ENCODE measurements around the gene AP1S3.

AP1S3 gene

DNA sequence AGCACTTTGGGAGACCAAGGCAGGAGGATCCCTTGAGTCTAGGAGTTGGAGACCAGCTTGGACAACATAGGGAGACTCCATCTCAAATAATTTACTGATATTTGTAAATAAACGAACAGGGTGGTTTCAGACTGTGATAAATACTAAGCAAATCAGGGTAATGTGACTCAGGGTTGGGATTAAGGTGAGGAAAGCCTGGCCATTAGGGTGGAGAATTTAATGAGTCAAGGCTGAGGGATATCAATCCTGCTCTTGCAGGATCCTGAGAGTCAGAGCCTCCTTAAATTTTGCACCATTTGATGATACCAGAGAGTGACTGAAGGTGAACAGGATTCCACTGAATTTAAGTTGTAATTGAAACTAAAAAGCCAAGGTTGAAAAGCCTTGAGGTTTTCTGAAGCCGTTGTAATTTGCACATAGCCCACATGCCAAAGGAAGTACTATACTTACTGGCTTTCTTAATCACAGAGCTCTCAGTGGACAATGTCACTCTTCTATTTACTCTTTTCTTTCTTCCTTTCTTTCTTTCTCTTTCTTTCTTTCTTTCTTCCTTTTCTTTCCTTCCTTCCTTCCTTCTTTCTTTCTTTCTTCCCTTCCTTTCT is 28.6 kb upstream of the AP1S3 start:
- TF ChIP-seq JUND (IDR thresholded peaks at IDR 0.05; ENCODE audit: low read depth): no peak
- DNase-seq (ENCODE audit: low read depth in 1 of 2, low spot score in 1 of 2): no peak
- in situ Hi-C loops (cut with HindIII; ENCODE audit: low pct_unique_long_range_greater_than_20kb, low sequenced_read_pairs): no loop called here

DNA sequence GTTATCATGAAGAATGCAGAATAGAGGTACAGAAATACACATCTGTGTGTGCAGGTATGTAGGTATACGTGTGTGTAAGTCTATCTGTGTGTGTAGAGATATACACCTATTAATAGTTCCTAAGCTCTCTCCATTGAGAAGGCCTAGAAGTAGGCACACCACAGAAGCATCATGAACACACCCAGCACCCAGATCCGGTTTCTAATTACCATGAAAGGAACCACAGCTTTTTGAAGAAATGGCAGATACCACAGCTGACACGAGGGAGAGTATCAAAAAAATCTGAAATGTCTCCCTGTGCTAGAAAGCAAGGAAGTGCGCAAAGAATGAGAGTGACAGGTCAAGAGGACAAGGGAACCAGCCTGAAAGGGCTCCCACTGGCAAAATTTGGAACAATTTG is 27.7 kb upstream of the AP1S3 start:
- no peak for DNase-seq (ENCODE audit: low read depth in 1 of 2, low spot score in 1 of 2)
- TF ChIP-seq JUND (IDR thresholded peaks at IDR 0.05; ENCODE audit: low read depth): no peak
- in situ Hi-C loops (cut with HindIII; ENCODE audit: low pct_unique_long_range_greater_than_20kb, low sequenced_read_pairs): no loop called here

DNA sequence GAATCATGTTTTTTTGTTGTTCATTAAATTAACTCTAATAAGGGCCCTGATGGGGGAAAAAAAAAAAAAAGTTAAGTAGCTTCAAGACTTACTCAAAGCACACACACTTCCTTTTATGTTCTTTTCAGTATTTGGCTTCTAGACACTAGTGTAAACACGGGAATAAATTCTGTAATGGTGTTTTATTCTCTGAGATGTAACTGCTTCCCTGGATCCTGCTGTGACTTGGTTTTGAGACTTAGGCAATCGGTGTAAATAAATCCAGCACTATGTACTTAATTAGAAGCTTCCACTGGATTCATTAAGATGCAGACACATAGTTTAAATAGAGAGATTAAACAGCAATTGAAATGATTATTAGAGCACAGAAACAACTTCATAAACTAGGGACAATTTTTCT is 26.1 kb upstream of the AP1S3 start:
- in situ Hi-C loops (cut with HindIII; ENCODE audit: low pct_unique_long_range_greater_than_20kb, low sequenced_read_pairs): no loop called here
- no peak for DNase-seq (ENCODE audit: low read depth in 1 of 2, low spot score in 1 of 2)

DNA sequence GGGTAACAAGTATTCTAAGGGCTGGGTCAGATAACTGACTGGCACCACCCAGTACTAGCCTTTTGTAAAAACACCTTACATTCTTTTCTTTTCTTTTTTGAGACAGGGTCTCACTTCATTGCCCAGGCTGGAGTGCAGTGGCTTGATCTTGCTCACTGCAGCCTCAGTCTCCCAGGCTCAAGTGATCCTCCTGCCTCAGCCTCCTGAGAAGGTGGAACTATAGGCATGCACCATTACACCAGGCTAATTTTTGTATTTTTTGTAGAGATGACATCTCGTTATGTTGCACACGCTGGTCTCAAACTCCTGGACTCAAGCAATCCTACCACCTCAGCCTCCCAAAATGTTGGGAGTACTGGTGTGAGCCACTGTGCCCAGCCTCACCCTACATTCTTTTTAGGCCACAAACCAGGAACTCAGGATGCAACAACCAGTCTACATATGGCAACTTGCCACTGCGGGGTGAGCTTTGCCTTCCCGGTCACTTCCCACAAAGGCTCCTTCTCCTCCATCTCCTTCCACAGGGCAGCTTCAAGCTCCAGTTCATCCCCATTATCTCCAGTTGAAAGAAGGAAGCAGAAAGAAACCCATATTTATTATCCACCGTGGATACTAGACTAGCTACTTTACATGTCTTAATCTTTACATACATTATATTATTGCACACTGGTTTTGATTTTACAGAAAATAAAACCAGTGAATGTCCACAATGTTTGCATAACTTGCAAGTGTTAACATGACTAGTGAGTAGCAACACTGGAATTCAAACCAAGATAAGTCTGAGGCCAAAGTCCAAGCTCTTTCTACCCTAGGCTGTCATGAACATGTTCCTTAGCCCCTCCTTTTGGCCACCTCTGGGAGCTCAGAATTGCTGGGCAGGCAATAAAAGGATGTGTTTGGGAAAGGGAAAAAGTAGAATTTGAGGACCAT is 23.7 kb upstream of the AP1S3 start:
- no peak for TF ChIP-seq JUND (IDR thresholded peaks at IDR 0.05; ENCODE audit: low read depth)
- in situ Hi-C loops (cut with HindIII; ENCODE audit: low pct_unique_long_range_greater_than_20kb, low sequenced_read_pairs): no loop called here
- DNase-seq (ENCODE audit: low read depth in 1 of 2, low spot score in 1 of 2): peak in 1 of 2 experiments; percentile 52

More for the DNA sequence above, 26.1 kb upstream of the AP1S3 start:
- no peak for TF ChIP-seq JUND (IDR thresholded peaks at IDR 0.05; ENCODE audit: low read depth)

DNA sequence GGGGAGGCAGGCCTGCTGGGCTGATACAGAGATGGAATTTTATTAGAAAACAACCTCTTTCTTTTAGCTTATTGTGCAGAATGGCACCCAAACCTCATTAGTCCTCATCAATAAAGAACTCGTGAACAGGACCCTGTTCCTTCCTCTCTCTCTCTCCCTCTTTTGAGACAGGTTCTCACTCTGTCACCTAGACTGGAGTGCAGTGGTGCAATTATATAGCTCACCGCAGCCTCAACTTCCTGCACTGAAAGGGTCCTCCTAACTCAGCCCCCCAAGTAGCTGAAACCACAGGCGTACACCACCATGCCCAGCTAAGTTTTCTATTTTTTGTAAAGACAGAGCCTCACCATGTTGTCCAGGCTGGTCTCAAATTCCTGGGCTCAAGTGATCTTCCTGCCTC is 21.7 kb upstream of the AP1S3 start:
- TF ChIP-seq JUND (IDR thresholded peaks at IDR 0.05; ENCODE audit: low read depth): no peak
- in situ Hi-C loops (cut with HindIII; ENCODE audit: low pct_unique_long_range_greater_than_20kb, low sequenced_read_pairs): no loop called here
- no peak for DNase-seq (ENCODE audit: low read depth in 1 of 2, low spot score in 1 of 2)

DNA sequence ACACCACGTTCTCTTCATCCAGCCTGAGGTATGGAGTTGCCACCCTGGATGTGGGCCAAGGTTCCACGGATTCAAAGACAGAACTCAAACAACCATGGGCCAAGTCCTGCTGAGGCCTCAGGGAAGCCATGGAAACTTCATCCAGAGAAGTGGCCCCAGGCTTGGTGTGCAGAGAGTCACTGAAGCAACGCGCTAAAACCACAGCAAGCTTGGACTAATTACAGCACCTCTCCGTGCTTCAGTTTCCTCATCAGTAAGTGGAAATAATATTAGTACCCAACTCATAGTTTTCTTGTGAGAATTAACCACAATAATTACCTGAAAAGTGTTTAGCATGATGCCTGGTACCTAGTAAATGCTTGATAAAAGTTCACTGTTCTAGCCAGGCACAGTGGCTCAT is 19.2 kb upstream of the AP1S3 start:
- no peak for TF ChIP-seq JUND (IDR thresholded peaks at IDR 0.05; ENCODE audit: low read depth)

DNA sequence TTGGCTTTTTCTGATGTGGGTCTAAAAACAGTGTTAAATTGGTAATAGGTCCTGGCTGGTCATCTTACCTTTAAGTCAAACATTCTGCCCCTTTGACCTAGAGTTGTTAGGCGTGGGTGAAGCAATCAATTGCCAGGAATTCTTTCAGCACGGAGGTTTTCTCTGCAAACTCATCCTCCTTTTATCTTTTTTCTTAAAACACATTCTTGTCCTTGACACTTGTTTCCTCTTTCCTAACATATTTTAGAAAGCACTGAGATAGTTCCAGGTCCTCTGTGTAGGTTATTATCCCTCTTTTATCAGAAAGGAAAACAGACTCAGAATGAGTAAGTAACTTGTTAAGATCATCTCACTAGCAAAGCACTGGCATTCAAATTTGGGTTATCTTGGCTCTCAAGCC is 18.6 kb upstream of the AP1S3 start:
- in situ Hi-C loops (cut with HindIII; ENCODE audit: low pct_unique_long_range_greater_than_20kb, low sequenced_read_pairs): no loop called here
- DNase-seq (ENCODE audit: low read depth in 1 of 2, low spot score in 1 of 2): no peak
- no peak for TF ChIP-seq JUND (IDR thresholded peaks at IDR 0.05; ENCODE audit: low read depth)

More for the DNA sequence above, 19.2 kb upstream of the AP1S3 start:
- in situ Hi-C loops (cut with HindIII; ENCODE audit: low pct_unique_long_range_greater_than_20kb, low sequenced_read_pairs): no loop called here
- no peak for DNase-seq (ENCODE audit: low read depth in 1 of 2, low spot score in 1 of 2)

GRCh38 chr2:223855426-223855825 is 18.0 kb upstream of the AP1S3 start:
- in situ Hi-C loops (cut with HindIII; ENCODE audit: low pct_unique_long_range_greater_than_20kb, low sequenced_read_pairs): no loop called here
- DNase-seq (ENCODE audit: low read depth in 1 of 2, low spot score in 1 of 2): no peak
- TF ChIP-seq JUND (IDR thresholded peaks at IDR 0.05; ENCODE audit: low read depth): no peak

DNA sequence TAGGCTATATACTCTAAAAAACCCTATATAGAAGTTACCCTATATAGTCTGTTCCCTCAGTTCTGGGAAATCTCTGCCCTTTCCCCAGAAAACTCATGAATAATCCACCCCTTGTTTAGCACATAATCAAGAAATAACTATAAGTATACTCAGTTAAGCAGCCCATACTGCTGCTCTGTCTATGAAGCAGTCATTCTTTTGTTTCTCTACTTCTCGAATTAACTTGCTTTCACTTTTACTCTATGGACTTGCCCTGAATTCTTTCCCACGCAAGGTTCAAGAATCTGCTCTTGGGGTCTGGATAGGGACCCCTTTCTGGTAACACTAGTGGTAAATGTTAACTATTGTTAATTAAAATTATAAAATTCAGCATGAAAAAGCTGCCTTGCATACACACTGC is 17.4 kb upstream of the AP1S3 start:
- no peak for DNase-seq (ENCODE audit: low read depth in 1 of 2, low spot score in 1 of 2)
- no peak for TF ChIP-seq JUND (IDR thresholded peaks at IDR 0.05; ENCODE audit: low read depth)
- in situ Hi-C loops (cut with HindIII; ENCODE audit: low pct_unique_long_range_greater_than_20kb, low sequenced_read_pairs): no loop called here

DNA sequence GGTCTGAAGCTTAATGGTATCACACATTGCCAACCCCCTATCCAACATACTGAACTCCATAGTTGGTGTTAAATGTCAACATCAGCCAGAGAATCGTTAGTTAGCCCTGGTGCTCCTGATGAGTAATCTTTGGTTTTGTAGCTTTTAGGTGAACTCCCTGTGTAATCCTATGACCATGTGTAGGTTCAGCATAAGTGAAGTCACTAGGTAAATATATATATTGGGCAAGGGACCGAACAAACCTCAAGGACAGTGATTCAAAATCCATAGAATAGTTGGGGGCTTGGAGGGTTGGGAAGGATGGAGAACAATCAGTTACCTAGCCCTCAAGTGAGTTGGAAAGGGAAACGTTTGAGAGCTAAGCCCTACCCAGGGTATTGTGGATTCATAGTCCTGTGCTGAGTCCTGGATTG is 16.0 kb upstream of the AP1S3 start:
- no peak for TF ChIP-seq JUND (IDR thresholded peaks at IDR 0.05; ENCODE audit: low read depth)
- DNase-seq (ENCODE audit: low read depth in 1 of 2, low spot score in 1 of 2): no peak
- in situ Hi-C loops (cut with HindIII; ENCODE audit: low pct_unique_long_range_greater_than_20kb, low sequenced_read_pairs): no loop called here

- DNase-seq (ENCODE audit: low read depth in 1 of 2, low spot score in 1 of 2): no peak
- TF ChIP-seq JUND (IDR thresholded peaks at IDR 0.05; ENCODE audit: low read depth): no peak
- in situ Hi-C loops (cut with HindIII; ENCODE audit: low pct_unique_long_range_greater_than_20kb, low sequenced_read_pairs): no loop called here
Observed at GRCh38 chr2:223852281-223852795, 15.0 kb upstream of the AP1S3 start.

DNA sequence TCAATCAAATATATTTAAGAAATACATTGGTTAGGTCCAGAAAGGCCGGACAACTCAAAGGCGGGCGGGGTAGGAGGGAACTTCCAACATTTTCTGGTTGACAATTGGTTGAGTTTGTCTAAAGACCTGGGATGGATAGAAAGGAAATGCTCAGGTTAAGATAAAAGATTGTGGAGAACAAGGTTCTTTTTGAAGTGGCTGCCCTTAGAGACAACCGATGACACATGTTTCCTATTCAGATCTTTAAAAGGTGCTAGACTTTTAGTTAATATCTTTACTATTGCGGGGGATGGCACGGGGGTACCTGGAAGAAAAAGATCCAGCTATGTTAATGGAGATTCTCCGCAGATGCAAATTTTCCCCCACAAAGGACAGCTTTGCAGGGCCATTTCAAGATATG is 10.0 kb upstream of the AP1S3 start:
- in situ Hi-C loops (cut with HindIII; ENCODE audit: low pct_unique_long_range_greater_than_20kb, low sequenced_read_pairs): no loop called here
- no peak for TF ChIP-seq JUND (IDR thresholded peaks at IDR 0.05; ENCODE audit: low read depth)
- no peak for DNase-seq (ENCODE audit: low read depth in 1 of 2, low spot score in 1 of 2)

GRCh38 chr2:223846515-223846914 is 9.1 kb upstream of the AP1S3 start:
- no peak for TF ChIP-seq JUND (IDR thresholded peaks at IDR 0.05; ENCODE audit: low read depth)
- no peak for DNase-seq (ENCODE audit: low read depth in 1 of 2, low spot score in 1 of 2)
- in situ Hi-C loops (cut with HindIII; ENCODE audit: low pct_unique_long_range_greater_than_20kb, low sequenced_read_pairs): no loop called here

Measured in T47D (cell line).